NB4 (cell line): Measurements from ENCODE around the gene ZDHHC9.

Experiments
- CTCF ChIP-seq: IDR thresholded peaks from one replicate; pipeline ENCODE4 v1.5.1; 2012; ENCODE audit warnings: low read depth, low read length
- MAX ChIP-seq: IDR thresholded peaks from 2 replicates; pipeline ENCODE4 v1.6.1; 2011; ENCODE audit warnings: low read depth, low read length
- MYC ChIP-seq: IDR thresholded peaks from 2 replicates; pipeline ENCODE4 v1.6.1; 2011; ENCODE audit warnings: low read depth, low read length
- POLR2A ChIP-seq: IDR thresholded peaks from 2 replicates; pipeline ENCODE4 v1.6.1; 2011; ENCODE audit warnings: mild to moderate bottlenecking; ENCODE audit not compliant: insufficient read length; ENCODE audit errors: extremely low read depth

GRCh38 chrX:129787336-129788055 is 56.2 kb downstream of the ZDHHC9 start:
- TF ChIP-seq CTCF = no peak
- TF ChIP-seq POLR2A = no peak
- no peak for TF ChIP-seq MAX
- TF ChIP-seq MYC = no peak
